ENCODE results near the gene PCLO.
"Not testable (repeated sequence)": the region's sequence is repeated elsewhere in the genome, so short reads cannot be mapped to it uniquely, and the experiment has no call there.

The PCLO gene

GRCh38 chr7:82961240-82961639 is 201.4 kb downstream of the PCLO start:
- no peak for DNase-seq (ENCODE audit: low read depth)

GRCh38 chr7:82959528-82959927 is 203.2 kb downstream of the PCLO start:
- DNase-seq (ENCODE audit: low read depth) = no peak

GRCh38 chr7:82957521-82957920 is 205.2 kb downstream of the PCLO start:
- no peak for DNase-seq (ENCODE audit: low read depth)

- DNase-seq (ENCODE audit: low read depth) = no peak
Measured at GRCh38 chr7:82953324-82954027, 209.2 kb downstream of the PCLO start.

- DNase-seq (ENCODE audit: low read depth) = no peak
Measured at GRCh38 chr7:82950436-82950835, 212.2 kb downstream of the PCLO start.

- DNase-seq (ENCODE audit: low read depth) = no peak
Measured at GRCh38 chr7:82945480-82945879, 217.2 kb downstream of the PCLO start.

- no peak for DNase-seq (ENCODE audit: low read depth)
Measured at GRCh38 chr7:82945056-82945455, 217.6 kb downstream of the PCLO start.

- DNase-seq (ENCODE audit: low read depth) = no peak
Measured at GRCh38 chr7:82932516-82932915, 230.2 kb downstream of the PCLO start.

GRCh38 chr7:82926477-82926876 is 236.2 kb downstream of the PCLO start:
- DNase-seq (ENCODE audit: low read depth) = no peak

GRCh38 chr7:82925331-82925730 is 237.4 kb downstream of the PCLO start:
- no peak for DNase-seq (ENCODE audit: low read depth)

- no peak for DNase-seq (ENCODE audit: low read depth)
Measured at GRCh38 chr7:82906502-82906901, 256.2 kb downstream of the PCLO start.

- no peak for DNase-seq (ENCODE audit: low read depth)
Measured at GRCh38 chr7:82904871-82905270, 257.8 kb downstream of the PCLO start.

GRCh38 chr7:82901098-82901497 is 261.6 kb downstream of the PCLO start:
- DNase-seq (ENCODE audit: low read depth) = not testable (repeated sequence)

GRCh38 chr7:82897500-82897899 is 265.2 kb downstream of the PCLO start:
- no peak for DNase-seq (ENCODE audit: low read depth)

GRCh38 chr7:82894341-82894740 is 268.3 kb downstream of the PCLO start:
- DNase-seq (ENCODE audit: low read depth) = not testable (repeated sequence)

- DNase-seq (ENCODE audit: low read depth) = no peak
Measured at GRCh38 chr7:82886324-82886723, 276.4 kb downstream of the PCLO start.

GRCh38 chr7:82865856-82866255 is 296.8 kb downstream of the PCLO start:
- no peak for DNase-seq (ENCODE audit: low read depth)

- no peak for DNase-seq (ENCODE audit: low read depth)
Measured at GRCh38 chr7:82859106-82859850, 303.4 kb downstream of the PCLO start.

- DNase-seq (ENCODE audit: low read depth) = no peak
Measured at GRCh38 chr7:82851121-82851520, 311.6 kb downstream of the PCLO start.

GRCh38 chr7:82841828-82842227 is 320.9 kb downstream of the PCLO start:
- DNase-seq (ENCODE audit: low read depth) = no peak

GRCh38 chr7:82840061-82840460 is 322.6 kb downstream of the PCLO start:
- no peak for DNase-seq (ENCODE audit: low read depth)

GRCh38 chr7:82839555-82839954 is 323.1 kb downstream of the PCLO start:
- DNase-seq (ENCODE audit: low read depth) = no peak

- DNase-seq (ENCODE audit: low read depth) = no peak
Measured at GRCh38 chr7:82839063-82839462, 323.6 kb downstream of the PCLO start.

GRCh38 chr7:82838314-82838713 is 324.4 kb downstream of the PCLO start:
- no peak for DNase-seq (ENCODE audit: low read depth)
